H7 (cell line): Measurements from ENCODE around the gene COX6A1. TPM values are rescaled to one million over a fixed set of nuclear protein-coding genes. Genes with fewer than 3 reads are reported as not detected.
"Not testable (repeated sequence)": the region's sequence is repeated elsewhere in the genome, so short reads cannot be mapped to it uniquely, and the experiment has no call there.

Experiments
- DNase-seq: peaks from one replicate; pipeline ENCODE4 v3.0.0; 2012
- H3K27me3 ChIP-seq: 2 replicates; pipeline ENCODE4 v1.6.0; 2011; ENCODE audit warnings: mild to moderate bottlenecking, low read length; ENCODE audit not compliant: control insufficient read depth, insufficient read depth
- H3K36me3 ChIP-seq: replicated peaks from 2 replicates; pipeline ENCODE4 v1.5.1; 2011; ENCODE audit warnings: low read length; ENCODE audit not compliant: control insufficient read depth, insufficient read depth
- H3K4me3 ChIP-seq: 2 replicates; pipeline ENCODE4 v1.5.1; 2011; ENCODE audit warnings: low read depth, mild to moderate bottlenecking, control low read depth, low read length, moderate library complexity; ENCODE audit not compliant: insufficient read depth
- total RNA-seq: library from RNA; depleted of rRNA; stranded (reverse); fragments of >200 nt; shearing (Covaris generic); gene quantifications from 2 replicates; pipeline ENCODE4 v1.2.3, GENCODE V29; 2014; rRNA removed

The COX6A1 gene
- total RNA-seq, 1 experiment from 2014 or later, result 604 TPM

GRCh38 chr12:120487552-120487951 lies 49.6 kb downstream of the COX6A1 start:
- not testable (repeated sequence) for H3K4me3 ChIP-seq, DNase-seq, H3K27me3 ChIP-seq, H3K36me3 ChIP-seq

GRCh38 chr12:120488057-120488640 lies 50.2 kb downstream of the COX6A1 start:
- Histone ChIP-seq H3K27me3 (no peaks in the 10 kb centered on the region), H3K4me3 (no peak overlapping the region), H3K36me3 (no peaks in the 10 kb centered on the region; the same call in 1 of the 2 replicates)
- no peak for DNase-seq

DNA sequence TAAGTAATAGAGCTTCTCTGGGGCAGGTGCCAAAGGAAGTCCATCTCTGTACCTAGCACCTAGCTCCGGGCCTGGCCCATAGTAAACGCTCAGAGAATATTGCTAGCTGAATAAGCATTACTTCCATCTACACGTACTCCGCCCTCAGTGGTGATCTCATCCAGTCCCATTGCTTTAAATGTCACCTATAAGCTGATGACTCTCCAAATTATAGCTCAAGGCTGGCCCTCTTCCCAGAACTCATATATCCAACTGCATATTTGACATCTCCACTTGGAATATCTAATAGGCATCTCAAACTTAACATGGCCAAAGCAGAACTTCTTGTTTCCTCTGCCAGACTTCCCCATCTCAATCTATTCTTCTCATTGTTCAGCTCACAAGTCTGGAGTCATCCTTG lies 51.1 kb downstream of the COX6A1 start:
- H3K4me3 ChIP-seq, result no peak overlapping the region
- no peak for DNase-seq
- H3K27me3 ChIP-seq, result no peaks in the 10 kb centered on the region
- H3K36me3 ChIP-seq, result no peaks in the 10 kb centered on the region; the same call in 1 of the 2 replicates

DNA sequence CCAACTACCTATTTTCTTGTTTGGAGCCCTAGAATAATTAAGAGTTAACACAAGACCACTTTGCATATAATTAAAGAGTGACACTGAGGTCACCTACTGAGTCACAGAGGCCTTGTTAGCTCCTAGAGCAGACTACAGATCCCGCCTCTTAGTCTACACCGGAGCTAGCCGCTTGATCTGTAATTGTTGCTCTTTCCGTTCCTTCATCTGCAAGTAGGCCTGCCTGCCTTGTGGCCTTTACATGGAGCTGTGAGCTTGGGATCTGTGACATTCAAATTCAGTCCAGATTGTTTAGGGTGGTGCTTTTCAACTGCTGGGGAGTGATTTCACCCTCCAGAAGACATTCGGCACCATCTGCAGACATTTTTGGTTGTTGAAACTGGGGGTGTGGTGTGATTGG lies 52.4 kb downstream of the COX6A1 start:
- DNase-seq, result no peak
- Histone ChIP-seq H3K36me3 (no peaks in the 10 kb centered on the region; the same call in 1 of the 2 replicates), H3K4me3 (no peak overlapping the region), H3K27me3 (no peaks in the 10 kb centered on the region)

Other genes with a start within 250 kb of the COX6A1 start
- 119 and 130 TPM in 2 replicates for gene GCN1, start 243.4 kb upstream of the COX6A1 start, total RNA-seq
- 5,486 and 6,641 TPM in 2 replicates for gene RPLP0, start 237.0 kb upstream of the COX6A1 start, total RNA-seq
- 76.1 and 89.9 TPM in 2 replicates for gene PXN, start 172.4 kb upstream of the COX6A1 start, total RNA-seq
- under 0.01 TPM in 2 replicates for gene RNU4-2, start 146.2 kb upstream of the COX6A1 start, total RNA-seq
- under 0.01 TPM in 2 replicates for gene RNU4-1, start 144.9 kb upstream of the COX6A1 start, total RNA-seq
- 3.1 and 4.1 TPM in 2 replicates for gene SIRT4, start 135.8 kb upstream of the COX6A1 start, total RNA-seq
- not detected in 2 replicates for gene PLA2G1B, start 110.3 kb upstream of the COX6A1 start, total RNA-seq
- gene MSI1, start 68.9 kb upstream of the COX6A1 start, total RNA-seq, result 23.2 and 31.8 TPM in 2 replicates
- gene TRIAP1, start 8.3 kb downstream of the COX6A1 start, total RNA-seq, result 35.2 and 37.2 TPM in 2 replicates
- 19.8 and 23.4 TPM in 2 replicates for gene GATC, start 8.3 kb downstream of the COX6A1 start, total RNA-seq
- gene SRSF9, start 31.6 kb downstream of the COX6A1 start, total RNA-seq, result 203 and 212 TPM in 2 replicates
- gene DYNLL1, start 58.0 kb downstream of the COX6A1 start, total RNA-seq, result 215 and 313 TPM in 2 replicates
- gene COQ5, start 91.0 kb downstream of the COX6A1 start, total RNA-seq, result 56.8 and 78.3 TPM in 2 replicates
- 118 and 119 TPM in 2 replicates for gene RNF10, start 96.2 kb downstream of the COX6A1 start, total RNA-seq
- gene POP5, start 143.3 kb downstream of the COX6A1 start, total RNA-seq, result 52.6 and 53.8 TPM in 2 replicates
- gene CABP1, start 202.5 kb downstream of the COX6A1 start, total RNA-seq, result 4.4 and 6.0 TPM in 2 replicates
- gene MLEC, start 249.0 kb downstream of the COX6A1 start, total RNA-seq, result 142 and 181 TPM in 2 replicates